ENCODE results near the gene PRG2.

The PRG2 gene

DNA sequence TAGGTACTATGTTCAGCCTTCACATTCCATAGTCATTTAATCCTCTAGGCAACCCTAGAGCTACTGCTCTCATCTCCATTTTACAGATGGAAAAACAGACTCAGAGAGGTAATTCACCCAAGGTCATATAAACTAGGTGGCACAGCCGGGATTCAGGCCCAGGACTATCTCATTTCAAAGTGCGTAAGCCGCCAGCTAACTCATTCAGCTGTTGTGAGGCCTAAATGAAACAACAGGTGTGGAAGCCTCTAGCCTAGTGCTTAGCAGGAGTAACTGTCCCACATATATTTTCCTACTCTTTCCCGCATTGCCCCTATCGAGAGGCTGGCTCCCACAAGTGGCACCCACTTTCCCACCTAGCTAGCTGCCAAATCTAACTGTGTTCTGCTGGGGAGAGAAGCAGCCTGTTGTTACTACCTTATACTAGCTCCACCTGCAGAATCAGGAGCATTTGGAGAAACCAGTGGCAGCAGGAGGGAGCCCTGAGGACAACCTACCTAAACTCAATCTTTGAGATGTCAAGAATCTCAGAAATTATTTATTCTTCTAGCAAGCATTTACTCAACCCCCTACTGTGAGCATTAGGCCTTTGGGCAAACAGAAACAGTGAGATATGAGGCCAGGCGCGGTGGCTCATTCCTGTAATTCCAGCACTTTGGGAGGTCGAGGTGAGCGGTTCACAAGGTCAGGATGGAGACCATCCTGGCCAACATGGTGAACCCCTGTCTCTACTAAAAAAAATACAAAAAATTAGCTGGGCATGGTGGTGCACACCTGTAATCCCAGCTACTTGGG is 30.4 kb downstream of the PRG2 start:
- no peak overlapping the region for H3K27ac Mint-ChIP-seq
- H3K9me3 Mint-ChIP-seq = no peaks in the 10 kb centered on the region
- H3K27me3 Mint-ChIP-seq (ENCODE audit: low read depth) = peaks cover 7% of the 10 kb centered on the region
- H3K4me1 Mint-ChIP-seq (ENCODE audit: low read depth) = no peaks in the 10 kb centered on the region
- H3K36me3 Mint-ChIP-seq (ENCODE audit: low read depth) = no peaks in the 10 kb centered on the region
- no peak overlapping the region for H3K4me3 Mint-ChIP-seq

GRCh38 chr11:57359396-57359795 is 31.1 kb downstream of the PRG2 start:
- no peaks in the 10 kb centered on the region for H3K9me3 Mint-ChIP-seq
- H3K4me1 Mint-ChIP-seq (ENCODE audit: low read depth) = no peaks in the 10 kb centered on the region
- no peak overlapping the region for H3K4me3 Mint-ChIP-seq
- H3K36me3 Mint-ChIP-seq (ENCODE audit: low read depth) = no peaks in the 10 kb centered on the region
- H3K27ac Mint-ChIP-seq = no peak overlapping the region
- H3K27me3 Mint-ChIP-seq (ENCODE audit: low read depth) = peaks cover 13% of the 10 kb centered on the region

- Mint-ChIP-seq H3K27me3 (ENCODE audit: low read depth) (peaks cover 17% of the 10 kb centered on the region), H3K9me3 (no peaks in the 10 kb centered on the region), H3K4me3 (no peak overlapping the region), H3K36me3 (ENCODE audit: low read depth) (no peaks in the 10 kb centered on the region), H3K4me1 (ENCODE audit: low read depth) (no peaks in the 10 kb centered on the region), H3K27ac (no peak overlapping the region)
These were observed 31.5 kb downstream of the PRG2 start for GRCh38 chr11:57358991-57359390.

GRCh38 chr11:57358543-57358961 is 31.9 kb downstream of the PRG2 start:
- Mint-ChIP-seq H3K27ac (no peak overlapping the region), H3K4me3 (no peak overlapping the region), H3K36me3 (ENCODE audit: low read depth) (no peaks in the 10 kb centered on the region), H3K27me3 (ENCODE audit: low read depth) (peaks cover 17% of the 10 kb centered on the region), H3K4me1 (ENCODE audit: low read depth) (no peaks in the 10 kb centered on the region), H3K9me3 (no peaks in the 10 kb centered on the region)

DNA sequence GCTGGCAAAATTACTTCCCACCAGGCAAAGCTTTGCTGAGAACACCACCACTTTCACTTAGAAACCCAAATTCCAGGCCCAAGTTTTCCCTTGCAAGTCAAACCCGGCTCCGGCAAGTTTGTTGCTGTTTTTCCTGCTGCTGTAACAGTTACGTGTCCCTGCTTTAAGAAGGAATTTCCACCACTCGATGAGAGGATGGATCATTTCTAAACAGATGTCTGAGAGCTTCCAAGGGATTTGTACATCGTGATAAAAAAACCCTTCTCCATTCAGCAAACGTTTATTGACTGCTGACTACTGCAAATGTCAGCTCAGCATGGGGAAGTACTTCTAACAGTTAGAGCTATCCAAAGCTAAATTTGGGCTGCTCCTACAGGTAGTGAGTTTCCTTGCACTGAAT is 32.6 kb downstream of the PRG2 start:
- Mint-ChIP-seq H3K4me1 (ENCODE audit: low read depth) (no peaks in the 10 kb centered on the region), H3K9me3 (no peaks in the 10 kb centered on the region), H3K4me3 (no peak overlapping the region), H3K36me3 (ENCODE audit: low read depth) (no peaks in the 10 kb centered on the region), H3K27me3 (ENCODE audit: low read depth) (peaks cover 22% of the 10 kb centered on the region), H3K27ac (no peak overlapping the region)

GRCh38 chr11:57357310-57357709 is 33.1 kb downstream of the PRG2 start:
- H3K9me3 Mint-ChIP-seq = no peaks in the 10 kb centered on the region
- H3K27me3 Mint-ChIP-seq (ENCODE audit: low read depth) = peaks cover 22% of the 10 kb centered on the region
- no peak overlapping the region for H3K4me3 Mint-ChIP-seq
- no peaks in the 10 kb centered on the region for H3K4me1 Mint-ChIP-seq (ENCODE audit: low read depth)
- no peak overlapping the region for H3K27ac Mint-ChIP-seq
- H3K36me3 Mint-ChIP-seq (ENCODE audit: low read depth) = no peaks in the 10 kb centered on the region

- Mint-ChIP-seq H3K4me1 (ENCODE audit: low read depth) (no peaks in the 10 kb centered on the region), H3K27ac (no peak overlapping the region), H3K36me3 (ENCODE audit: low read depth) (peaks cover 3% of the 10 kb centered on the region), H3K9me3 (peaks cover 5% of the 10 kb centered on the region), H3K27me3 (ENCODE audit: low read depth) (peaks cover 22% of the 10 kb centered on the region), H3K4me3 (no peak overlapping the region)
These were observed 34.2 kb downstream of the PRG2 start for GRCh38 chr11:57356268-57356667.

DNA sequence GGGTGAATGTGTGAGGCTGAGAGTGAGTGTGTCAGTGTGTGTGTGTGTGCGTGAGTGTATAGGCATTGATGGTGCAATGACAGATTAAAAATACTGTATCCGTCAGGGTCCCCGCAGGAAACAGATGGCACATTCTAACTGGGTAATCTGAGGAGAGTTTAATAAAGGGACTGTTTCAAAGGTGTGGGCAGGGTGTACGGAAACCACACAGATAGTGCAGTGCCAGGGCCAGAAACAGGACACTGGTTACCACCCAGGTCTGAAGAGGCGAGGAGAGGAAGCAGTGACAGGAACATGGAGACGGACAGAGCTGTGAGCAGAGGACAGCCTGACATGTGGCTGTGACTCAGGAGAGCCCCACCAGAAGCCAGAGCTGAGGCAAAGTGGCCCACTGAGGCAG is 35.8 kb downstream of the PRG2 start:
- Mint-ChIP-seq H3K27me3 (ENCODE audit: low read depth) (peaks cover 22% of the 10 kb centered on the region), H3K27ac (no peak overlapping the region)

GRCh38 chr11:57353852-57354251 is 36.6 kb downstream of the PRG2 start:
- peaks cover 22% of the 10 kb centered on the region for H3K27me3 Mint-ChIP-seq (ENCODE audit: low read depth)
- no peak overlapping the region for H3K4me3 Mint-ChIP-seq
- no peak overlapping the region for H3K27ac Mint-ChIP-seq
- no peaks in the 10 kb centered on the region for H3K4me1 Mint-ChIP-seq (ENCODE audit: low read depth)
- peaks cover 3% of the 10 kb centered on the region for H3K36me3 Mint-ChIP-seq (ENCODE audit: low read depth)
- H3K9me3 Mint-ChIP-seq = peaks cover 6% of the 10 kb centered on the region

More for the DNA sequence above, 35.8 kb downstream of the PRG2 start:
- peaks cover 3% of the 10 kb centered on the region for H3K36me3 Mint-ChIP-seq (ENCODE audit: low read depth)
- H3K9me3 Mint-ChIP-seq = peaks cover 6% of the 10 kb centered on the region
- no peaks in the 10 kb centered on the region for H3K4me1 Mint-ChIP-seq (ENCODE audit: low read depth)
- no peak overlapping the region for H3K4me3 Mint-ChIP-seq

- Mint-ChIP-seq H3K27me3 (ENCODE audit: low read depth) (peaks cover 22% of the 10 kb centered on the region), H3K27ac (no peak overlapping the region), H3K9me3 (peaks cover 6% of the 10 kb centered on the region)
These were observed 37.0 kb downstream of the PRG2 start for GRCh38 chr11:57353446-57353845.

DNA sequence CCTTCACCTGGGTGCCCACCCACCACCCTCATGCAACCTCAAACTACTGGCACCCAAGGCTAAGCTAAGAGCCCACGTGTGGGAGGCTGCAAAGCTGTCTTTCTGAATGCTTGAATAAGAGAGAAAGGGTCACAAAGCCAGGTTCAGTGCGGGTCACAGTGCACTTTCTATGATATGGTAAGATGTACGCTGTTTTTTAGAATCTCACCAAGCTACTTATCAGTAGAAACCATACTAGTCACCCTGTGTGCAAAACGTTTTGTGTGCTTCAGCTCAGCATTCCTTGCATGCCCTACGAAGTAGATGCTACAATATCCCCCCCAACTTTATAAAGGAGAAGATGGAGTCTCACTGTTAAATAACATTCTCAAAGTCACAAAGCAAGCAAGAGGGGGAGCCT is 37.4 kb downstream of the PRG2 start:
- Mint-ChIP-seq H3K4me1 (ENCODE audit: low read depth) (no peaks in the 10 kb centered on the region), H3K27me3 (ENCODE audit: low read depth) (peaks cover 22% of the 10 kb centered on the region), H3K4me3 (no peak overlapping the region), H3K36me3 (ENCODE audit: low read depth) (peaks cover 3% of the 10 kb centered on the region), H3K9me3 (peaks cover 6% of the 10 kb centered on the region), H3K27ac (no peak overlapping the region)

More at GRCh38 chr11:57353446-57353845, 37.0 kb downstream of the PRG2 start:
- H3K4me3 Mint-ChIP-seq = no peak overlapping the region
- H3K4me1 Mint-ChIP-seq (ENCODE audit: low read depth) = no peaks in the 10 kb centered on the region
- peaks cover 3% of the 10 kb centered on the region for H3K36me3 Mint-ChIP-seq (ENCODE audit: low read depth)

DNA sequence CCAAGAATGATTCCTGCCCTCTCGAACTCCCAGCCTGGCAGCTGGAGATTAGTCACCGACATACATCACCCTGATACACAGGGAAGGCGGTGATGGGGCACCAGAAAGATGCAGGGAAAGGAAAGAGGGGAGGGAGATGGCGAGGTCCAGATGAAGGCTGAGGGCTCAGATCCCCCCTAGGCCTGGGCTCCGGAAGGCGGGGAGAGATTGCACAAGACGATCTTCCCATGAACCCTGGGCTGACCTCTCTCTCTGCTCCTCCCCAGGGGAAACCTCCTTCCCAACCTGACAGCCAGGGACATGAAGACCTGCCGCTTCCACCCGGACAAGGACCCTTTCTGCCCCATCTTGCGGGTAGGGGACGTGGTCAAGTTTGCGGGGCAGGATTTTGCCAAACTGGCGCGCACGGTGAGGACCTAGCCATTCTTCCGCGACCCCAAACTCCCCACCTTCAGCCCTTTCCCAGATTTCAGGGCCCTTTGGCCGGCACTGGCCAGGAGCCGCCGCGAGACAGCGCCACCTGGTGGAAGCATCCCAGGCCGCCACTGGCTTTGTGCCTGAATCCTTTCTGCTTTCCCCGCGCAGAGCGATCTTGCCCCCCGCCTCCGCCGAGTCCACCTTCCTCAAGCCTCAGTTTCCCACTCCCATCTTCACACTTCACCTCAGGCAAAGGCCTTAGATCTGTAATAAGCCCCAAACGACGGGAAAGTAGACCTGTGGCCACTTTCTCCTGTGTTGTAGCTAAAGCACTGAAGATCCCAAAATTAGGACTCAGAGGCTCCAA is 40.8 kb downstream of the PRG2 start:
- Mint-ChIP-seq H3K4me3 (no peak overlapping the region), H3K27ac (no peak overlapping the region), H3K9me3 (peaks cover 6% of the 10 kb centered on the region), H3K36me3 (ENCODE audit: low read depth) (peaks cover 3% of the 10 kb centered on the region), H3K4me1 (ENCODE audit: low read depth) (peaks cover 1% of the 10 kb centered on the region), H3K27me3 (ENCODE audit: low read depth) (peaks cover 12% of the 10 kb centered on the region)

DNA sequence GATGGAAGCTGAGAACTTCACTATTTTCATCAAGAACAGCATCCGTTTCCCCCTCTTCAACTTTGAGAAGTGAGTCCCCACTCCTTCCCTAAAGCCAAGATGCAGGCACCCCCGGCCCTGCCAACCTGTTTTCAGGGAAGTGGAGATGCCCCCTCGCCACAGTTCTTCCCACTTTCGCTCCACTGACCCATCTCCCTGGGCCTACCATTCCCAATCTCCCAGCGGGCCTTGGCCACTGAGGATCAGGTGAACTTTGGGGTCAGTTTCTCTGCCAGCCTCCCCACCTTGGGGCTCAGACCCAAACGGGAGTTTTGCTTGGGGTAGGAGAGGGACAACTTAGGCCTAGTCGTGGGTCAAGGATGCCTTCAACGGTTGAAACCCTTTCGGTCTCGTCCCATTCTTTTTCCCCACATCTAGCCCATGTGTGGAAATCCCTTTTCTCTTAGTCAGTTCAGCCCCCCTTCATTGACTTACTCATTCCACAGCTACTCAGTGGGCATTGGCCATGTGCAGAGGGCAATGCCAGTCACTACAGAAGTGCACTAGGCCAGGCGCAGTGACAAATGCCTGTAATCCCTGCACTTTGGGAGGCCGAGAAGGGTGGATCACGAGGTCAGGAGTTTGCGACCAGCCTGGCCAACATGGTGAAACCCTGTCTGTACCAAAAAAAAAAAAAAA is 41.7 kb downstream of the PRG2 start:
- peaks cover 5% of the 10 kb centered on the region for H3K27me3 Mint-ChIP-seq (ENCODE audit: low read depth)
- H3K27ac Mint-ChIP-seq = no peak overlapping the region

DNA sequence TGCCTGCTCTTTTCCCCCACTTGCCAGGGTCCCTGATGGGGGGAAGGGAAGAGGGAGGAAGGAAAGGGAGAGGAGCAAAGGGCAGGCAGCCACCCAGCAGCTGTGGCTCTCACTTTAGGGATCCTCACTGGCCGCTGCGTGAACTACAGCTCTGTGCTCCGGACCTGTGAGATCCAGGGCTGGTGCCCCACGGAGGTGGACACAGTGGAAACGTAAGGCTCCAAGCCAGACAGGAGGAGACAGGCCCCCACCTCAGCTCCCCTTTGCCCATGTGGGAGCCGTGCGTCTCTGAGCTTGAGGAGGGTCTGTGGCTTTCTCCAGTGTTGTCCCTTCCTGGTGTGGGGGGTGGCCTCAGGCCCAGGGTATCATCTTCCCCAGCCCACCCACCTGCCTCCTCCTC is 42.4 kb downstream of the PRG2 start:
- Mint-ChIP-seq H3K36me3 (ENCODE audit: low read depth) (peaks cover 3% of the 10 kb centered on the region), H3K4me3 (no peak overlapping the region), H3K27ac (no peak overlapping the region), H3K9me3 (peaks cover 6% of the 10 kb centered on the region), H3K27me3 (ENCODE audit: low read depth) (peaks cover 1% of the 10 kb centered on the region), H3K4me1 (ENCODE audit: low read depth) (peaks cover 1% of the 10 kb centered on the region)

More for the DNA sequence above, 41.7 kb downstream of the PRG2 start:
- Mint-ChIP-seq H3K4me3 (no peak overlapping the region), H3K4me1 (ENCODE audit: low read depth) (peaks cover 1% of the 10 kb centered on the region), H3K9me3 (peaks cover 6% of the 10 kb centered on the region), H3K36me3 (ENCODE audit: low read depth) (peaks cover 3% of the 10 kb centered on the region)
